Stimulated activated CD4-positive, alpha-beta T cell treated with anti-CD3 and anti-CD28 coated beads, Interleukin-1b, Interleukin-23, amount 100 ng/mL, for 24 hours (primary cell): ENCODE results near the gene CELF4.

ENCODE experiments used
- DNase-seq, 4 experiments: peaks; one replicate each; pipeline ENCODE4 v3.0.0-alpha.2; 2020; ENCODE audit warnings: low read depth in 4 of 4, low spot score in 1 of 4

CELF4 gene

DNA sequence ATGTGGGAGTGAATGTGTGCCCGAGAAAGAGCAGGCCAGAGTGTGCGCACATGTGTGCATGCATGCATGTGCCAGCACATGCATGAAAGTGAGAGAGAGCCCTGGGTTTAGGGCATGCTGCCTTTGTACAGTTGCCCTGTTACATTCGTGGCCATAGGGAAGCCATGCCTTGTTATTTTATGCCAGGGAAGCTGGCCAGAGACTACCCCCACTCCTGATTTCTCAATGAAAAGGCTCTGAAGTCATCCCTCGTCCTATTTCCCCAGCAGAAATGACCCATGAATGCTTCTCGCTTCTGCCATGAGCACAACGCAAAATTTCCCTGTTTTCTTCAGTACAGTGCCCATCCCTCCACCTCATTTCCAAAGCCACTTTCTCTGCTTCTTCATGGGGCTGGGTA lies 143.0 kb downstream of the CELF4 start:
- no peak for DNase-seq

DNA sequence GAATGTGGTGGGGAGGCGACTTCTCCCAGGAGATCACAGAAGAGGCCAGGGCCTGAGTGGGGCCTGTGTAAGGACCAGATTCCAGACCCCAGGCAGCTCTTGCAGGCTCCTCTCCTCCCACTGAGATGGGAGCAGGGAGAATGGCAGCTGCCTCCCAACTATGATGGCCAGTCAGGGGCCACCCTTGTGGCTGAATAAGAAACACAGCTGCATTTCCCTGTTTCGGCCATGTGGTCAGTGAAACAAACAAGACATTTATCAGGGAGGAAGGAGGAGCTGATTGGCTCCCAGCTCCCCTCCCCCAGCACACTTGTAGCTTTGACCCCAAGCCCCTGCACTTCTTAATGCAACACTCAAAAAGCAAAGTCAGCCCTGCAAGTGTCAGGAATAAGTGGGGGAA lies 143.5 kb downstream of the CELF4 start:
- no peak for DNase-seq

DNA sequence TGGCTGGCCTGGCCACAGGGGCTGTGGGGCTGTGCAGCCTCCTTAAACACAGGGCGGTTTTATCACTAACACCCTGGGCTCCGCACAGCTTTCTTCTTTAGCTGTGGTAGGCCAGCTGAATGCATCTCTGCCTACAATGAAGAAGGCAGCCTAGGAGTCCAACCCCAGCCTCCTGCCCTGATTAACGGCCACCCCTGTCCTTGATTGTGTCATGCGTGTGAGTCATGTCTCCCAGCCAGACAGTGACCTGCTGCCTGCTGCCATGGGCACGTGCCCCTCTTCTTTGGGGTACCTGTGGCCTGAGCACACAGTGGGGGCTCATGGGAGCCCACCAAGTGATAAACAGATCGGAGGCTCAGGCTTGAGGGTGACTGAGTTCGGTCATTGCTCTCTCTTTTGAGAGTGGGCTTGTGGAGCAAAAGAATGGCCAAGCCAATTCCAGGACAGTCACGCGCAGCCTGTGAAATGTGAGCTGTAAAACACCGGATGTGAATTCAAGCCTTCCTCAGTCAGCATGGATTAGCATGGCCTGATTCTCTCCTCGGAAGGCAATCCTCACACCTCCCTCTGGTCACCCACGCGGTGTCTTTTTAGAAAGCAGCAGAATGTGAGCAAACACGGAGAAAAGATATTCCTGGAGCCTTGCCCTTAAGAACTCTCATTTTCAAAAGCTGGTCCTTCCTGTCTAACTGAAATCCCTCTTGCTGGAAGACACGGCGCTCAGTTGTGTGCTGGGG lies 144.1 kb downstream of the CELF4 start:
- DNase-seq: no peak

- DNase-seq: no peak
Observed at GRCh38 chr18:37420315-37420880, 145.2 kb downstream of the CELF4 start.

DNA sequence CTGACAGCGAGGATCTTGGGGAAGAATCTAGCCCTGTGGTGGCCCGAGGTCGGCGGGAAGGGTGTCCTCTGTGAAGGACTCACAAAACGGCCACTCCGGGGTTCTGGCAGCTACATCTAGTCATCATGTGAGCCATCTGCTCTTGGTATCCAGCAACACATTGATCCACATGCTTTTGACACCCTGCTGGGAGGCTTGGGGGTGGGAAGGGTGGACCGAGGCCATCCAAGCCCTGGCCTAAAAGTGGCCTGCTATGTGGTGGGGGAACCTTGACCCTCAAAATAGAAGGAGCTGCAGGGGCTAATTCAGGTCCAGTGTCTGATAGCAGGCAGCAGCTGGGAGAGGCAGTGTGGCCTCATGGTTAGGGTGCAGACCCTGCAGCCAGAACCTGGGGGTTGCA lies 145.7 kb downstream of the CELF4 start:
- no peak for DNase-seq

- no peak for DNase-seq
Observed at GRCh38 chr18:37419315-37419714, 146.3 kb downstream of the CELF4 start.

- no peak for DNase-seq
Observed at GRCh38 chr18:37414816-37415215, 150.8 kb downstream of the CELF4 start.

DNA sequence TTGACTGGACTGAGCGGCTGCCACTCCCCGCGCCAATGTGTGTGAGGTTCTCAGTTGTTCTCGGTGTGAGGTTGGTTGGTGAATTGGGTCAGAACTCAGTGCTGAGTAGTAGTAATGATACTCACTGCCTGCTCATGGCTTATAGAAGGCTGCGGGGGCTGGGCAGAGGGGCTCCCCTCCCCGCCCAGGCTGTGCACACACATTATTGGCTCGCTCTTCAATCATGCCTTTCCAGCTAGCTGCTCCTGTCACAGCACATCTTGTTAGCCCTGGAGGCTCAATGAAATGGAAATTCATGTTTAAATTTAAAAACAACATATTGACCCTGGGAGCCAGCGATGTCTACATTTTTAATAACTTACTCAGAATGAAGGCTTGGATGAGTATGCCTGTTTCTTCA lies 152.8 kb downstream of the CELF4 start:
- no peak for DNase-seq

DNA sequence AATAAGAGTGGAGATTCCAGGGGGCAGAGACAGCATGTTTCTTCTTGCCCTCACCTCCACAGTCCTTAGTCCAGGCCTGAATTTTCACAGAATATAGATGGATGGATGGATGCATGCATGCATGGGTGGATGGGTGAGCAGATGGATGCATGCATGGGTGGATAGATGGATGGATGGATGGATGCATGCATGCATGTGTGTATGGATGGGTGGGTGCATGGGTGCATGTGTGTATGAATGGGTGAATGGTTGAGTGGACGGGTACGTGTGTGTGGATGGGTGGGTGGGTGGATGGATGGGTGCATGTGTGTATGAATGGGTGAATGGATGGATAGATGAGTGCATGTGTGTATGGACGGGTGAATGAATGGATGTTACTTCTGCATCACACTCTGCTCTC lies 153.3 kb downstream of the CELF4 start:
- DNase-seq: no peak

DNA sequence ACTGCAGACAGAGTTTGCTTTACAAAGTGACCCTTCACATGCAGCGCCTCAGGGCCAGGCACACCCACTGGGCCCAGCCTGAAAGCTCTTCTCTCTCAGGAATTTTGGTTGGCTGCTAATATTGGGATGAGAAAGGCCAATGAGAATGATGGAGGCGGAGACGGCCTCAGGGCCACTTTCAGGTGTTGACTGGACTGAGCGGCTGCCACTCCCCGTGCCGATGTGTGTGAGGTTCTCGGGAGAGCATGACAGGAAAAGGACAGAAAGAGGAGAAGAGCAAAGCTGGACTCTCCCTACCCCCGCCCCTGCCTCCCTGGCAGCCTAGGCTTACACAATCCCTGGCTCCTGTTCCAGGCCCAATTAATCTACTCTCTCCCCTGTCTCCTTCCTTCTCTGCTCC lies 155.7 kb downstream of the CELF4 start:
- DNase-seq: no peak

DNA sequence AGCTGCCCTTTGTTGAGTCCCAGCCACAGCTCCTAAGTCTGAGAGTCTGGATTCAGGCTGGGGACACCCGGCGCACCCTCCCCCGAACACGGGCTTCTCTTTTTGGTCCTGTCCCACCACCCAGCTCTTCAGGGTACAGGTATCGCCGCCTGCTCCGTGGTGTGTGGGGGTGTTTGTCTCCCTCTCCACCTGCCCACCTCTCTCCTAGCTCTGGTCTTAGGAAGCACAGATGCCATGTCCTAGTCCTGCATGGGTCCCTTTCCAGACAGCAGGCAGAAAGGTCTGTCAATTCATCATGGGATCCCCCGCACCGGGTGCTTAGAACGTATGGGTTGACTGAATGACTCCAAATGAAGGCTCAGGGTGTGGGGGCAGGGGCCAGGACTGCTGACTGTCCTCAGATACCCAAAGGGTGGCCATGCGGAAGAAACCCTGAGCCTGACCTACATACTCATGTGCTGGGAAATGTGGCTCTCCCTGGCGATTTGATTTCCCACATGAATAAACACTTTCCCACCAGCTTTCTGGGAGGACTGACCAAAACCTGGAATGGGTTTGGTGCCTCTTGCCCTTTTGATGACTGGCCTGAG lies 156.8 kb downstream of the CELF4 start:
- DNase-seq: no peak

GRCh38 chr18:37407571-37407970 lies 158.0 kb downstream of the CELF4 start:
- DNase-seq: no peak

GRCh38 chr18:37405772-37406171 lies 159.8 kb downstream of the CELF4 start:
- no peak for DNase-seq

DNA sequence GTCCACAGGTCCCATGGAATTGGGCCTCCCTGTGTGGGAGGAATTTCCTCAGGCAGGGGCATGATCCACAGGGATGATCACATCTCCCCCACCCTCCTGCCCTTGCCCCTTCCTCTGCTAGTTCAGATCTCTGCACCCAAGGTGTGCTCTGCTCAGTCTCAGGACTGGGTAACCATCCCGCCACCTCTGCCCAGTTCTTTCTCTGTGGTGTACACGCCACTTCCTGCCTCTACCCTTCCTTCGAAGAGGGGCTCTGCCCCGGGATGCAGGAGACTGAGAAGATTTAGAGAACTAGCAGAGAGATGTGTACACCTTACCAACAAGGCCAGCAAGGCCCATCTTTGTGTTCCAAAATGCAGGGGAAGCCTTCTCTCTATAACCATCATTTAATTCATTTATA lies 160.4 kb downstream of the CELF4 start:
- DNase-seq: no peak

GRCh38 chr18:37403788-37404187 lies 161.8 kb downstream of the CELF4 start:
- DNase-seq: no peak

DNA sequence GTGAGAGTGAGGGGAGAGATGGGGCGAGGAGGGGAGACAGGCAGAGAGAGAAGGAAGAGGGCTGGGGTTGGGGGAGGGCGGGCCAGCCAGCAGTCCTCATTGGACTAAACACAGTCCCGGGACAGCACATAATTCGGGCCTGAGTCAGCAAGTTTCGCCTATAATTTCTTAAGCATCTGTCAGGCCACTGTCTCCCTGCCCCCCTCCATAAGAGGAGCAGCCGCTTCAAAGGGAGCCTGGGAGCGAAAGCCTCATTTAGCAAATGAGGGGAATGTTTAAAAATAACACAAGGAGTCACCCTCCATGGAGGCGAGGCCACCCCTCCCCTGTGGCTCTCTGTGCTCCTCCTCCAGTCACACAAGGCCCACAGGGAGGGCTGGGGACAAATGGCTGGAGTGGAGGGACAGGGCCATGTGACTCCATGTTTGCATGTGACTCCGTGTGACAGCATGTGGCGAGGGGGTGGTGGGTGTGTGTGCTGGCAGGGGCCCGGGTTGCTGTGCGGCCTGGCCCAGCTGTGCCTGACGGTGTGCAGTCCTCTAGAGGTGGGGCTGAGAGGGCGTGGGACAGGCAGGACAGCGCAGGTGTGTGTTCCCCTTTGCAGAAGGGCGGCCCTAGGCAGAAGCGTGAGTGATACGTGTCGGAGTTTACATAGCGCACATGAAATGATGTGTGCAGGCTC lies 162.4 kb downstream of the CELF4 start:
- no peak for DNase-seq

- no peak for DNase-seq
Observed at GRCh38 chr18:37402735-37403099, 162.9 kb downstream of the CELF4 start.

GRCh38 chr18:37400802-37401201 lies 164.8 kb downstream of the CELF4 start:
- DNase-seq: no peak

DNA sequence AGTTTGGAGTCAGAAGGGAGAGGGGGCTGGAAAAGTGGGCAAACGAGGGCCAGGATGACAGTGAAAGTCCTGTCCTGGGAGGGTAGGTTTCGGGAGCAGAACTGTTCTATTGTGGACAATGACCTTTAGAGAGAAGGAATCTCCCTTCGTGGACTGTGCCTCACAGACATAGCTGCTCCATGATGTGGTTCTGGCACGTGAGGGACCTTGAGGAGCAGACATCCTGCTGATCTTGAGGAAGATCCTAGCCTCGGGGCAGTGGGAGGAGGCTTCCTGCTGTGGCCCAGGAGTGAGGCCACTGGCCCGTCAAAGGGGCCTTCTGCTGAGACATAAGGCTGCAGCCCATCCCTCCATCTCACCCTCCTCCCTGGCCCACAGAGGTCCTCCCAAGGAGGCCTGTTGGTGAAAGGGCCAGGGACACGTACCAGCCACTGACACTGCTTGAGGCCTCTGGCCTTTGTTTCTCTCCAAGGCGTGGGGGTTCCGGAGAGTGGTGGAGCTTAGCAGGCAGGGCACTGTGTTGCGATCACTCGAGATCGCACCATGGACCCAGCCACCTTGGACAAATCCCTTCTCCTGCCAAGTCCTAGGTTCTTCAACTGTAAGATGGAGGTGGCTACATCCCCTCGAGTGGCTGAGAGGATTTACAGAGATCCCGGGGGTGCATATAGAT lies 167.2 kb downstream of the CELF4 start:
- no peak for DNase-seq

GRCh38 chr18:37397814-37398213 lies 167.8 kb downstream of the CELF4 start:
- no peak for DNase-seq

- DNase-seq: no peak
Observed at GRCh38 chr18:37396971-37397720, 168.5 kb downstream of the CELF4 start.
